Stimulated activated CD4-positive, alpha-beta T cell treated with anti-CD3 and anti-CD28 coated beads, Interleukin-1b, Interleukin-23, amount 100 ng/mL, for 1 hour (primary cell): ENCODE data around the gene OR52K2.
"Not testable (repeated sequence)": the region's sequence is repeated elsewhere in the genome, so short reads cannot be mapped to it uniquely, and the experiment has no call there.

Experiments used
- DNase-seq, 2 donors: peaks; one replicate each; pipeline ENCODE4 v3.0.0-alpha.2; 2020; ENCODE audit warnings: low read depth in 2 of 2

The OR52K2 gene

DNA sequence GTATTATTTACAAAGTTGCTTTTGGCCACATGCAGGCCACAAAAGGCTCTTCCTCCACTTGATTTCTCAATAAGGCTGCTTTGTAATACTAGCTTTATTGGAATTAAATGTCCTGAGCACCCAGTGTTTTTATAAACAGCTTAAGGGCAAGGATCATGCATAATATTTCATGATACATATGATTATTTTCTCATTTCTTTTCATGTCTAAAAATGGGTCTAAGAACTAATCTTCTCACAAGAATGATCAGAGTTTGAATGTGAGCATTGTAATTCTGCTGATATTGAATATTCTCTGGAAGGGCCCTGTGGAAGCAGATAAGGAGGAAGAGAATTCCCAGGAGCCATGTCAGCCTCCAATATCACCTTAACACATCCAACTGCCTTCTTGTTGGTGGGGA lies at the start of gene OR52K2:
Gene OR52K2, plus strand, starts transcription at position 301 of the 400 bp plus-strand sequence. Its CDS starts 45 bp downstream, at position 346.
- DNase-seq, result no peak

DNA sequence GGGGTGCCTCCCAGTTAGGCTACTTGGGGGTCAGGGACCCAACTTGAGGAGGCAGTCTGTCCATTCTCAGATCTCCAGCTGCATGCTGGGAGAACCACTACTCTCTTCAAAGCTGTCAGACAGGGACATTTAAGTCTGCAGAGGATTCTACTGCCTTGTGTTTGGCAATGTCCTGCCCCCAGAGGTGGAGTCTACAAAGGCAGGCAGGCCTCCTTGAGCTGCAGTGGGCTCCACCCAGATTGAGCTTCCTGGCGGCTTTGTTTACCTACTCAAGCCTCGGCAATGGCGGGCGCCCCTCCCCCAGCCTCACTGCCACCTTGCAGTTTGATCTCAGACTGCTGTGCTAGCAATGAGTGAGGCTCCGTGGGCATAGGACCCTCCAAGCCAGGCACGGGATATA lies 42.9 kb upstream of the OR52K2 start:
- not testable (repeated sequence) for DNase-seq

GRCh38 chr11:4416306-4416705 lies 32.8 kb upstream of the OR52K2 start:
- no peak for DNase-seq

DNA sequence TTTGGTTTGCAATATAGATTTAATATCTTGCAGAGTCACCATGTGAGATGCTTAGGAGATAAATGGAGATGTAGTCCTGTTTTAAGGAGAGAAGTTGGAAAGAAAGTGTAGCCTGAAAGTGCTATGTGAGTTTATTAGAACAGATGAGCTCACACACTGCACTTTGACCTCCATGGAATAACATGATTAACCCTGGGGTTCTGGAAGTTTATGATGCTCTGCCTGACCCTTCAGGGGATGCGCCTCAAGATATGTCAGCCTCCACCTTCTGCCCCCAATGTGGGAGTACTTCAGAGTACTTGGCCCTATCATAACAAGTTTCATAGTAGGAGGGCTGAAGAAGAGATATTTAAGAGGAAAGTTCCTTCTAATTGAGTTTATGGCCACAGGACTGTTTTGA lies 32.3 kb upstream of the OR52K2 start:
- DNase-seq, result no peak

DNA sequence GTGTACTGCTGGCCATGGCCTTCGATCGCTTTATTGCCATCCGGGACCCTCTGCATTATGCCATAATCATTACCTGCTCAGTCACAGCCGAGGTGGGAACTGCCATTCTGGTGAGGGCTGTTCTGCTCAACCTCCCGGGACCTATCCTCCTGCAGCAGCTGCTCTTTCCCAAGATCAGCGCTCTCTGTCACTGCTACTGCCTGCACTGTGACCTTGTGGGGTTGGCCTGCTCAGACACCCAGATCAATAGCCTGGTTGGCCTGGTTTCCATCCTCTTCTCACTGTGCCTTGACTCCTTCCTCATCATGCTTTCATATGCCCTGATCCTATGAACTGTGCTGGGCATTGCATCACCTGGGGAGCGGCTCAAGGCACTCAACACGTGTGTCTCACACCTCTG lies 30.7 kb upstream of the OR52K2 start:
- DNase-seq, result no peak

DNA sequence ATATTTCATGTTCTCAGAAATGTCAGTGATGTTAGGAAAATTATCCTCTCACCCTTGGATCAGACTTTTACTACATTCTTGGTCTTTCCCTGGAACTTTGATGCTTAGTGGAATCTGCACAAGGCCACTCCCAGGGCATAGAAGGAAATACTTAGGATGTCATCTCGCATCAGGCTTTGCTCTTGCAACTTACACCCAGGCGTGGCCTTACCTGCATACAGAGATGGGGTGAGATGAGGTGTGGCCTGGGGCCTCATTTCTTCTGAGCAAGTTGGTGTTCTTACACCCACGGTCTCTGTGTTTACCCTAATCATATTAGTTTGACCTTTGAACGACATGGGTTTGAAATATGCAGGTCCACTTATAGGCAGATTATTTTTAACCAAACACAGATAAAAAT lies 19.0 kb upstream of the OR52K2 start:
- no peak for DNase-seq

DNA sequence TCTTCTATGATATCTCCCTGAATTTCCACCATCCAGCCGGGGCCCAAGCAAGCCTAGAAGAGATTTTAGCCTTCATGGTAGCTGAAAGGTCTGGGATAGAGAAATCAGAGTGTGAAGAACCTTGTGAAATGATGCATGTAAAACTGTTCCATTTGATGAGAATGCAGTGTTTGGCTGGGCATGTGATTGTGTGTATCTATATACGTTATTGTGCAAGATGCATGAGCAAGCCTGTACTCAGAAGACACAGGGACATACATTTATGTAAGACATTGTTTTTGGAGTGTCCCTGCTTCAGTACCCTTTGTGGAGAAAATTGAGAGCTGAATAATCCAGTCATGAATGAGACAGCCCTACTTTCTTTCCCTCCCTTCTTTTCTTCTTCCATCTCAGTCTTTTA lies 15.2 kb upstream of the OR52K2 start:
- no peak for DNase-seq

- DNase-seq, result no peak
Observed at GRCh38 chr11:4436411-4436810, 12.7 kb upstream of the OR52K2 start.

- DNase-seq, result no peak
Observed at GRCh38 chr11:4441515-4441914, 7.6 kb upstream of the OR52K2 start.

DNA sequence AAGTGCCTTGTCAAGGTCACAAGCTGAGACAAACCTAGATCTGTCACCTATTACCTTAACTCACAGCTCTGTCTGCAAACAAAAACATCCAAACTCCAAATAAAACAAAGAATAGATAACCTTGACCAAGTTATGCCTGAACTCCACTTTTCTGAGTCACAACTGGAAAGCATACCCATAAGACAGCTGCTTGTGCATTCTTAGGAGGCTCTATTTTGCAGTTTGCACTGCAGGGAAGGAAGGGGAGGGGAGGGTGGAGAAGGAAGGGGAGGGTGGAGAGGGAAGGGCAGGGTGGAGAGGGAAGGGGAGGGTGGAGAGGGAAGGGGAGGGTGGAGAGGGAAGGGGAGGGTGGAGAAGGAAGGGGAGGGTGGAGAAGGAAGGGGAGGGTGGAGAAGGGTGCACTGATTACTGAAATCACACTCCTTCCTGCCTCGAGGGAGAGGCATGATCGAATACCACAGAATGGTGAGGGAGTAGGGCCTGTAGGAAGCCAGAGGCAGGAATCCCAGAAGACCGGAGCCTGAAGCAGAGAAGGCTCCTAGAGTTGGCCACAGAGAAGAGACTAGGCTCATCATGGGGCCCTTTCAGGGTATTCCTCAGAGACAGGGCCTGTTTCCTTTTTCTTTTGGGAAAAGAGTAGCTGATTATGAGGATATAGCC lies 5.7 kb upstream of the OR52K2 start:
- no peak for DNase-seq

- DNase-seq, result no peak
Observed at GRCh38 chr11:4453118-4453517, 4.0 kb downstream of the OR52K2 start.

GRCh38 chr11:4454021-4454420 lies 4.9 kb downstream of the OR52K2 start:
- DNase-seq, result no peak

GRCh38 chr11:4455419-4455818 lies 6.3 kb downstream of the OR52K2 start:
- DNase-seq, result no peak

DNA sequence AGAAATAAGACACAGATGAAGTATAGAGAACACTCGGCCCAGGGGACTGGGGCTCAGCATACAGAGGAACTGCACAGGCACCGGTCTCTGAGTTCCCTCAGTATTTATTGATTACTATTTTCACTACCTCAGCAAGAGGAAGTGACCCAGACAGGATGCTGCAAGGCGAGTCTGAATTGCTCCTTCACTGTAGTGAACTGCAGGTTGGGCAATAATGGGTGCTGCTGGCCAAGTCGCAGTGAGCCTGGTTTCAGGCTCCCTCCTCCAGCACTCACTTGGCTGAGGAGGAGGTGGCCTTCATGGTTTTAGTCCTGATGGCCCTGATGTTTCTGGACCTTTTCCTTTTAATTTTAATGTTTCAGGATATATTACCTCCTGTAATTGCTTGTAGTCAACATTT lies 10.4 kb downstream of the OR52K2 start:
- DNase-seq, result no peak

DNA sequence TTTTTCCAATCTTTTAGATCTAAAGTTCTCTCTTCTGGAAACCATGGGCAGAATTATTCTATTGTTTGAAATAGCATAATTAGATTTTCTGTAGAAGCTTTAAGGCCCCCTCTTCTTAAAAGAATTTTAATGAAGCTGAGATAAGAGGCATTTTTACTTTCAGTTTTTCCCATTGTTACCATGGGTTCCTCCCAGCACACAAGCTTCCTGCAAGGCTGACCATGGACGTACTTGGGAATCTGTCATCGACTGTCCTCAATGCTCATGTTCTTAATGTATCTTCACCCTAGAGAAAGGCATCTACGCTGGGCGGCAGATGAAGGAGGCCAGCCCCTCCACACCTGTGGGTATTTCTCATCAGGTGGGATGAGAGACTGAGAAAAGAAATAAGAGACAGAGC lies 11.1 kb downstream of the OR52K2 start:
- DNase-seq, result no peak

DNA sequence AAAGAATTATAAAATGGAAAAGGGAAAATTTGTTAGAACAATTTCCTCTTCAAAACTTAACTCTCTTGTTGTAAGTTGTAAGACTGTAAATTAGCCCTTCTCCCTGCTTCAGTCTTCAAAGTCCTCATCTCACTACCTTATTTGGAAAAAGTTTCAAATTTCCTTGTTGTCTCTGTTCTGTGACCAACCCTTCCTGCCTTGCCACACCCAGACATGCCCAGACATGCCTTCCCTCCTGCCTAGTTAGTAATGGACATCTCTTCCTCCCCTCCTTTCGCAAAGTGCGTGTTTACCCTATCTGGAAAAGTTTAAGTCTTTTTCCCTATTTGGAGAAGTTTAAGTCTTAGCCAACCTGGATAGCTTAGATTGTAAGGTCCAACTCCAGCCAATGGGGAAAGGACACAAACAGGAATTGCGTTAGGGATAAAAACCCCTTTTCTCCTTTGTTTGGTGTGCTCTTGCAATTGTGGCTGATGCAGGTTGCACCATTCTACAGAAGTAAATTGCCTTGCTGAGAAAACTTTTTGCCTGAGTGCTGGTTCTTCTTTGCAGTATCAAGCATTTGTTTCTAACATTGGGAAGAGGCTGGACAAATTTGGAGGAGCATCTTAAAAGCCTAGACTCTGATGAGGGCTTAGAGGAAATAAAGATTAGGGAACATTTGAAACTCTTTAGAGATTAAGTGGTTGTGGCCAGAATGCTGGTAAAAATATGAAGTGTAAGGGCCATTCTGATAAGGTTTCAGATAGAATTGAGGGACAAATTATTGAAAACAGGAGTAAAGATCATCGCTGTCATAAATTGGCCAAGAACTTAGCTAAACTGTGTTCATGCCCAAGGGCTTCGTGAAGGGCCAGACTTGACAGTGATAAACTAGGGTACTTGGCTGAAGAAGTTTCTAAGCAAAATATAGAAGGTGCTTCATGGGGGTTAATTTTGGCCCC lies 15.4 kb downstream of the OR52K2 start:
- DNase-seq, result no peak

GRCh38 chr11:4465407-4465806 lies 16.3 kb downstream of the OR52K2 start:
- DNase-seq, result no peak

GRCh38 chr11:4466131-4466870 lies 17.2 kb downstream of the OR52K2 start:
- DNase-seq, result no peak

DNA sequence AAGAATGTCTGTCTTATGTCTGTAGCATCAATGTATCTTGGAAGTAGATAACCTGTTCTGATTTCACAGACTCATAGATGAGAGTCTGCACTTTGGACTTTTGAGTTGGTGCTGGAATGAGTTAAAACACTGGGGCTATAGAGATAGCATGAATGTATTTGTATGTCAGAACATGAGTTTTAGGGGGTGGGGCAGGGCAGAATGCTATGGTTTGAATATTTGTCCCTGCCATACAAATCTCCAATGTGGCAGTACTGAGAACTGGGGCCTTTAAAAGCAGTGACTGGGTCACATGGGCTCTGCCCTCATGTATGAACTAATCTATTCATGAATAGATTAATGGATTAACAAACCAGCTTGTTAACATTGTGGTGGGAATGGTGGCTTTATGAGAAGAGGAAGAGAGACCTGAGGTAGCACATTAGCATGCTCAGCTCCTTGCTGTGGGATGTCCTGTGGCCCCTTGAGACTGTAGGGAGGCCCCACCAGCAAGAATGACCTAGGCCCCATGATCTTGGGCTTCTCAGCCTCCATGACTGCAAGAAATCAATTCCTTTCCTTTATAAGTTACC lies 17.9 kb downstream of the OR52K2 start:
- DNase-seq, result no peak

GRCh38 chr11:4467811-4468606 lies 18.9 kb downstream of the OR52K2 start:
- DNase-seq, result no peak

DNA sequence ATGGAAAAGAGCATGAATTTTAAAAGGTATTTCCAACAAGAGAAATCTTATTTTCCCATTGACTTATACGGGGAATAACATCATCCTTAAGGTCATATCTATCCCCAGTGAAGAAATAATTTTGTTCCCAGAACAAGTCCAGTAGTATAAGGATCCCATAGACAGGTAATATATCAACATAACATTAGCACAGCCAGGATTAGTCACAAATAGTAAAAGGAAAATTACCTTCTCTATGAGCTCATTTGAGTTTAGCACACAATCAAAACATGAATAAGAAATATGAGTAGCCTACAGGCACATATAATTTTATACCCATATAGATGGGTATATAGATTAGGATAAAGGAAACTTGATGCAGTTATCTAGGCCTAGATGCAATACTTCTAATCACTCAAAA lies 30.5 kb downstream of the OR52K2 start:
- no peak for DNase-seq
